Retinal pigment epithelial cell (primary cell): ENCODE measurements around the gene C11orf42.

Experiments
- DNase-seq: peaks from one replicate; pipeline ENCODE4 v3.0.0-alpha.2; 2010; ENCODE audit warnings: low read depth
- H3K4me3 ChIP-seq: 2 replicates; pipeline ENCODE4 v1.5.1; 2011; ENCODE audit warnings: mild to moderate bottlenecking, low read length, control low read depth, moderate library complexity
- CTCF ChIP-seq: conservative IDR thresholded peaks from 2 replicates; pipeline ENCODE4 v1.5.1; 2011; ENCODE audit warnings: low read depth, low read length, control low read depth, inconsistent platforms

Gene C11orf42

GRCh38 chr11:6206456-6207180 lies 1.3 kb downstream of the C11orf42 start:
- TF ChIP-seq CTCF, result no peak
- H3K4me3 ChIP-seq, result no peak overlapping the region
- DNase-seq, result no peak

GRCh38 chr11:6209801-6210200 lies 4.4 kb downstream of the C11orf42 start:
- no peak overlapping the region for H3K4me3 ChIP-seq
- DNase-seq, result no peak
- TF ChIP-seq CTCF, result no peak

GRCh38 chr11:6210274-6210955 lies 5.1 kb downstream of the C11orf42 start:
- TF ChIP-seq CTCF, result no peak
- H3K4me3 ChIP-seq, result no peak overlapping the region
- no peak for DNase-seq

GRCh38 chr11:6214530-6214929 lies 9.2 kb downstream of the C11orf42 start:
- no peak for TF ChIP-seq CTCF
- no peak for DNase-seq
- no peak overlapping the region for H3K4me3 ChIP-seq

- no peak for DNase-seq
- no peak for TF ChIP-seq CTCF
- H3K4me3 ChIP-seq, result no peak overlapping the region
Measured at GRCh38 chr11:6216501-6216900, 11.1 kb downstream of the C11orf42 start.

GRCh38 chr11:6217722-6218121 lies 12.4 kb downstream of the C11orf42 start:
- no peak for TF ChIP-seq CTCF
- no peak for DNase-seq
- no peak overlapping the region for H3K4me3 ChIP-seq

GRCh38 chr11:6219359-6219758 lies 14.0 kb downstream of the C11orf42 start:
- H3K4me3 ChIP-seq, result no peak overlapping the region
- no peak for TF ChIP-seq CTCF
- no peak for DNase-seq
